GM19025 (cell line): ENCODE data around the gene MUC6.
"Not testable (repeated sequence)": the region's sequence is repeated elsewhere in the genome, so short reads cannot be mapped to it uniquely, and the experiment has no call there.

ENCODE experiments used
- ATAC-seq: cut with Tn5 transposase; IDR thresholded peaks from one replicate; pipeline ENCODE4 v1.9.1; 2021; ENCODE audit warnings: mild to moderate bottlenecking, low read depth, moderate library complexity; ENCODE audit not compliant: unreplicated experiment

MUC6 gene

GRCh38 chr11:1024597-1025409 is 11.7 kb downstream of the MUC6 start:
- ATAC-seq, result no peak

DNA sequence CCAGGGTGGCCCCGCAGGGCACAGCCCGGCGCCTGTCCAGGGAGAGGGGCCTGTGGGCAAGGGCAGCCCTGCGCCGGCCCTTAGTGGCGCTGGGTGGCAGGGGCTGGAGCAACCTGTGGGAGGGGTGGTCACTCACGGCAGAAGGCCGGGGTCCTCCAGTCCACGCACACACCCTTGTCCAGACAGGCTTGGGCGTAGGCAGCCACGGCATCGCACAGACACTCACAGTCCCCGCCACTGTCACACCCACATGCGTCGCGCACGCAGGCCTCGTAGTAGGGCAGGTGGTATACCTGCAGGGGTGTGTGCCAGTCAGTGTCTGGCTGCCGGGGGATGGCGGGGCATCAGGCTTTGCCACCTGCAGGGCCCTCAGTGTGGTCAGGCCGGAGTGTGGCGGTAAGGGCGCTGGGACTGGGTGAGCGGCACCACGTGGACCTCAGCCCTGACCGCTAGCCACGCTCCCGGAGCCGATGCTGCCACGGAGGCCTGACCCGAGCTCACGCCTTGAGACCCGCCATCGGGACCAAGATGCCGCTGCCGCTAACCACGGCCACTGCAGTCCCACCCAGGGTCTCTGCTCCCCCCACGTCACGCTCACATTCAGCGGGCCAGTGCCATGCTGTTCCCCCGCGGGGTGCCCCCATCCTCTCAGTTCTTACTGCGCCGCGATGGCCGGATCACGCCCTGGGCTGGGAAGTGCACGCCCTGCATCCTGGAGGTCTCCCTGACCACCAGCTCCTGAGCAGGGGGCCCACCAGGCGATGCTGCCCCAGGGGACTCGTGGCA is 12.5 kb downstream of the MUC6 start:
- no peak for ATAC-seq

GRCh38 chr11:1022908-1023810 is 13.4 kb downstream of the MUC6 start:
- no peak for ATAC-seq

DNA sequence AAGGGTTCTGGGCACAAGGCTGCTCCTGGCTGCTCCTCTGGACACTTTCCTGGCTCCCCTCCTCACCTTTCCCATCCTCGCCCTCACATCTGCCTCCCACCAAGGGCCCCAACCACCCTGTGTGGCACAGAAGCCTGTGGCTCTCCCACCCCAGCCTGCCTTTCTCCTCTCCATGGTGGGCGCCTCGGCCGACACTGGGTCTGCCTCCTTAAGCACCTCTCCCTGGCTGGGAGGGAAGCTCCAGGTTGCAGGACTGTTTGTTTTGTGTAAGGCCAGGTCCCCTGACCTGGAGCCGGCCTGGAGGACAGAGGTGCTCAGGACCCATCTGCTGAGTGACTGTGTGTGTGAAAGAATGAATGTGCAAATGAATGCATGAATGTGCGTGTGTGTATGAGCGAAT is 14.1 kb downstream of the MUC6 start:
- ATAC-seq, result no peak

- no peak for ATAC-seq
Measured at GRCh38 chr11:1020211-1020905, 16.2 kb downstream of the MUC6 start.

DNA sequence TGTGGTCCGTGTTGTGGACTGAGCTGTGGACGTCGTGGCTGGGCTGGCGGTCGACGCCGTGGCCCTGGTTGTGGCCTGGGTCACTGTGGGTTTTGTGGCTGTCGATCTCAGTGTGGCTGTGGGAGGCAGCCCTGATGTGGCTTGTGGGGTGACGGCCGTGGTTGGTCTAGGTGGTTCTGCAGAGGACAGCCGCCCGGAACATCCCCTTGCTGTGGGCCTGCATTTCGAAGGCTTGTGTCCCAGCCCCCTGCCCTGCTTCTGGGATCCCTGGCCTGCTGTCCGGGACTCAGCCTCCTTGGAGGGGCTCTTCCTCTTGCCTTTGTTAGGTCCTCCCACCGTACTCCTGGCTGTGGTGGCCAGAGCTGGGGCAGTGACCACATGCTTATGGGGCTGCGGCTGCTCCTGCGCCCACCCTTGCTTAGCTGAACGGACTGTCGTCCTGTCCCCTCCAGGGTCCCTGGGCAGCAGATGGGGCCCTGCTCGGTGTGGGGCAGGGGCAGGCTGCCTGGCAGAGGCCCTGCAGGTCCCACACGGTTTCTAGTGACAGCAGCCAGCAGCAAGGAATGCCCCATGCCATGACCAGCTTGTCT is 17.1 kb downstream of the MUC6 start:
- ATAC-seq, result no peak

DNA sequence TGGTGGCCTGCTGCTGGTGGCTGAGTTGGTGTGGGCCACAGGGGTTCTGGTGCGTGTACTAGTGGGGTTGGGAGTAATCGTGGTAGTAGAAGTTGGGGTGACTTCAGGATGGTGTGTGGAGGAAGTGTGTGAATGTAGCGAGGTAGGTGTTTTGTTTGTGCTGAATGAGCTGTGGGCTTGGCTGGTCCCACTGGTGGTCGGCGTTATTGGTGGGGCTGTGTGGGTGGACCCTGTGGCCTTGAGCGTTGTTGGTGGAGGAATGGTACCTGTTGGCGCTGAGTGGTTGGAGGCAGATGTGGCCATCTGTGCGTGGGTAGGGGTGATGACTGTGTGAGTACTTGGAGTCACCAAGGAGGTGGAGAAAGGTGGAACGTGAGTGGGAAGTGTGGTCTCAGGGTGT is 18.4 kb downstream of the MUC6 start:
- no peak for ATAC-seq

DNA sequence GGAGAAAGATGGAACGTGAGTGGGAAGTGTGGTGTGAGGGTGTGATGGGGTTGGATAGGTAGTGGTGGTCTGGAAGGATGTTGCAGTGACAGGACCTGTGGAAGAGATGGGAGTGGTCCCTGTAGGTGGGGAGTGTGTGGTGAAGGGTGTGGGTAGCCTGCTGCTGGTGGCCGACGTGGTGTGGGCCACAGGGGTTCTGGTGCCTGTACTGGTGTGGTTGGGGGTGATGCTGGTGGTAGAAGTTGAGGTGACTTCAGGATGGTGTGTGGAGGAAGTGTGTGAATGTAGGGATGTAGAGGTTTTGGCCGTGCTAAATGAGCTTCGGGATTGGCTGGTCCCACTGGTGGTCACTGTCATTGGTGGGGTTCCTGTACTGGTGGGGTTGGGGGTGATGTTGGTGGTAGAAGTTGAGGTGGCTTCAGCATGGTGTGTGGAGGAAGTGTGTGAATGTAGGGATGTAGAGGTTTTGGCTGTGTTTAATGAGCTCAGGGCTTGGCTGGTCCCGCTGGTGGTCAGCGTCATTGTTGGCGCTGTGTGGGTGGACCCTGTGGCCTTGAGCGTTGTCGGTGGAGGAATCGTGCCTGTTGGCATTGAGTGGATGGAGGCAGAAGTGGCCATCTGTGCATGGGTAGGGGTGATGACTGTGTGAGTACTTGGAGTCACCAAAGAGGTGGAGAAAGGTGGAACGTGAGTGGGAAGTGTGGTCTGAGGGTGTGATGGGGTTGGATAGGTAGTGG is 19.1 kb downstream of the MUC6 start:
- ATAC-seq, result no peak

DNA sequence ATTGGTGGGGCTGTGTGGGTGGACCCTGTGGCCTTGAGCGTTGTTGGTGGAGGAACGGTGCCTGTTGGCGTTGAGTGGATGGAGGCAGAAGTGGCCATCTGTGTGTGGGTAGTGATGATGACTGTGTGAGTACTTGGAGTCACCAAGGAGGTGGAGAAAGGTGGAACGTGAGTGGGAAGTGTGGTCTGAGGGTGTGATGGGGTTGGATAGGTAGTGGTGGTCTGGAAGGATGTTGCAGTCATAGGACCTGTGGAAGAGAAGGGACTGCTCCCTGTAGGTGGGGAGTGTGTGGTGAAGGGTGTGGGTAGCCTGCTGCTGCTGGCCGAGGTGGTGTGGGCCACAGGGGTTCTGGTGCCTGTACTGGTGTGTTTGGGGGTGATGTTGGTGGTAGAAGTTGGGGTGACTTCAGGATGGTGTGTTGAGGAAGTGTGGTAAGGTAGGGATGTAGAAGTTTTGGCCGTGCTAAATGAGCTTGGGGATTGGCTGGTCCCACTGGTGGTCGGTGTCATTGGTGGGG is 19.9 kb downstream of the MUC6 start:
- not testable (repeated sequence) for ATAC-seq

DNA sequence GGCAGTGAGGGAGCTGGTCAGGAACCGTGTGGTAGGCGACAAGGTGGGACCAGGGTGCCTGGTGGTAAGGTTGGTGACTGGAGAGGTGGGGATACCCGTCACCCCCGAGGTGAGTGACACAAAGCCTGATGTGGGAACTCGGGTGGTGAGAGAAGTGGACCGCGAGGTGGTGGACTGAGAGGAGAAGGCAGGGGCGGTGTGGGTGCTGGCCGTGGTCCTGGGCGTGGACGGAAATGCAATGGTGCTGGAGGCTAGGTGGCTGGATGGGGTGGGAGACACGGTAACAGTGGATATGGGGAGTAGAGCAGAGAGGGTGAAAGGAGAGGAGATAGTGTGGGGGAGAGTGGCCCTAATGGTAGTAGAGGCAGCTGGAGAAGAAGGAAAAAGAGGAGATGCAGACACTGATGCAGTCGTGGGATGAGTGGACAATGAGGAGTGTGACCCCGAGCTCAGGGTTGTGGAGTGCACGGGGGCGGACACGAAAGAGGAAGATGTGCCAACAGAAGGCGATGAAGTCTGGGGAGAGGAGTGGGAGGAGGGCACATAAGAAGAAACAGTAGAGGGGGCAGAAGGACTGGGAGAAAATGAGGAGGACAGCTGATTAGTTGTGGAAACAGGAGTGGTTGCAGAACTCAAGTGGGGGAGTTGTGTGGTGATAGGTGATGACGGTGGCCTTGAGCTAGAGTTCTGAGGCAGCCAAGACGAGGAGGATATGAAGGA is 20.5 kb downstream of the MUC6 start:
- ATAC-seq, result no peak

GRCh38 chr11:1015064-1015463 is 21.5 kb downstream of the MUC6 start:
- no peak for ATAC-seq

GRCh38 chr11:1014276-1014675 is 22.2 kb downstream of the MUC6 start:
- ATAC-seq, result no peak

DNA sequence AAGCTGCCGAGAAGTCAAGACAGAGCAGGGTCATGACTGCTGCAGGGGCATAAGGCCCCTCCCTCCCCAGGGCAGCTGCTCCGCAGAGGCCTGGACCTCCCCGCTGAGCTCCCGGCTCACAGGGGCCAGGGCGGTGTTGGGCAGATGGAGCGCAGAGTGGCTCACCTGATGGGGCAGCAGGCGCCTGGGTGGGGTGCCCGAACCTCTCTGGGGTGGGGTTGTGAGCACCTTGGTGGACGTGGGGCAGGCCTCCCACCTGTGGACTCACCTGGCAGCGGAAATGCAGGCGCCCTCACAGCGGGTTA is 22.9 kb downstream of the MUC6 start:
- ATAC-seq, result no peak

GRCh38 chr11:1012740-1013630 is 23.5 kb downstream of the MUC6 start:
- ATAC-seq, result no peak

- no peak for ATAC-seq
Measured at GRCh38 chr11:1012291-1012690, 24.2 kb downstream of the MUC6 start.

DNA sequence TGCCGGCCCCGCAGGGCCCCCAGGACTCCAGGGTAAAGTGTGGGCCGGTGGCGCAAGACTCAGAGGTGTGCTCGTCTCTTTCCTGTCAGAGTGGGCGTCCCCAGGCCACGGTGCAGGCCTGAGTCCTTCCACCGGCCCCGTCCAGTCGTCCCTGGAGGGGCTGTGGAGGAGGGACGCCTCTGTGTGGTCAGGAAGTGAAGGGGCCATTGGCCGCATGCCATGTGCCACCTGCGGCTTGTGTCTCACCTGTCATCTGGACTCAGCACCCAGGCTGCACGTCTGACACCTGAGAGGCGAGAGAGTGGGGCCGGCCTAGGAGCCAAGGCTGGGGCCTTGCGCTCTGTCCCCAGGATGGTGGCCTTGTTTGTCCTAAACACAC is 25.2 kb downstream of the MUC6 start:
- no peak for ATAC-seq

DNA sequence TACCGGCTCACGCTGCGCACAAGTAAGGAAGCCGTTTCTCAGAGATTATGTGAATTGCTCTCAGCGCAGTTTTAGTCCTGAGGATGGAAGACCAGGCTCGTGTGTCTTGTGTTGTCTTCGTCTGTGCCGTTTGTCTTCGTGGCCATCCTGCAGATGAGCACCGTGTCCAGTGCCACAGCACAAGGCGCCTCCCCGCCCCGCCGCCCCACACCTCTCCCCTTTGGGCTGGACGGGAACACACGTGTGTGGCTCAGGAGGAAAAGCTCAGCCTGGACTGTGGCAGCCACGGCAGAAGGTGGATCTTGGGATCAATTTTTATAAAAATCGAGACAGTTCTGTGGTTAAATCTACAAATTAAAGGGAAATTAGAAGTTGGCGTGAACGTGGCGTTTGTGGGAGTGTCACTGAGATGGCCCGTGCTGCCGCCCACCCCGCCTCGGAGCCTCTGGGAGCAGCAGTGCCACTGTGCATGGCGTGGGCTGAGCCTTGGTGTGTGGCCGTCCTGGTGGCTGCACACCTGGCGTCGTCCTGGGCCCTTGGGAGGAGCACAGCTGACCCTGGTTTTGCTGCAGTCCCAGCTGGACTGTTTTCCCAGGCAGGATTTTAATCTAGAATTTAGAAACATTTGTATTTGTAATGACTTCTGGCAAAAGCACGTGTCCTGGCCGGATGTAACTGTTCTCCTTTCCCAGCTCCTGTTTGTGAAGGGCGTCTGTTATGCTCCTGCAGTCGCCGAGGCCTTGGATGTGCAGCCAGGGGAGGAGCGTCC is 25.8 kb downstream of the MUC6 start:
- no peak for ATAC-seq
